HG02870 (cell line): ENCODE data around the gene SEC16A.

Experiments
- ATAC-seq: cut with Tn5 transposase; IDR thresholded peaks from one replicate; pipeline ENCODE4 v1.9.1; 2021; ENCODE audit warnings: mild to moderate bottlenecking, moderate library complexity; ENCODE audit not compliant: unreplicated experiment

Gene SEC16A

GRCh38 chr9:136502940-136503550 lies 20.2 kb upstream of the SEC16A start:
- ATAC-seq, result no peak

- no peak for ATAC-seq
These were observed 19.4 kb upstream of the SEC16A start for GRCh38 chr9:136502196-136502595.

- no peak for ATAC-seq
These were observed 18.8 kb upstream of the SEC16A start for GRCh38 chr9:136501686-136502085.

GRCh38 chr9:136499935-136500910 lies 17.4 kb upstream of the SEC16A start:
- no peak for ATAC-seq

- no peak for ATAC-seq
These were observed 16.5 kb upstream of the SEC16A start for GRCh38 chr9:136499071-136499934.

GRCh38 chr9:136497916-136498695 lies 15.3 kb upstream of the SEC16A start:
- no peak for ATAC-seq

- no peak for ATAC-seq
These were observed 14.2 kb upstream of the SEC16A start for GRCh38 chr9:136496801-136497620.

- ATAC-seq, result no peak
These were observed 13.3 kb upstream of the SEC16A start for GRCh38 chr9:136496181-136496580.

GRCh38 chr9:136495238-136495800 lies 12.5 kb upstream of the SEC16A start:
- no peak for ATAC-seq

GRCh38 chr9:136494531-136495215 lies 11.8 kb upstream of the SEC16A start:
- no peak for ATAC-seq

- no peak for ATAC-seq
These were observed 11.2 kb upstream of the SEC16A start for GRCh38 chr9:136494012-136494411.

GRCh38 chr9:136493567-136493971 lies 10.7 kb upstream of the SEC16A start:
- ATAC-seq, result no peak

GRCh38 chr9:136492978-136493522 lies 10.2 kb upstream of the SEC16A start:
- no peak for ATAC-seq

GRCh38 chr9:136489731-136490130 lies 6.9 kb upstream of the SEC16A start:
- no peak for ATAC-seq

GRCh38 chr9:136488247-136489214 lies 5.7 kb upstream of the SEC16A start:
- no peak for ATAC-seq

- ATAC-seq, result no peak
These were observed 4.8 kb upstream of the SEC16A start for GRCh38 chr9:136487672-136488071.
